NCI-H345 treated with DMSO at 0.1 percent for 48 hours (cell line): Measurements from ENCODE around the gene OR5H14.
"Not testable (repeated sequence)": the region's sequence is repeated elsewhere in the genome, so short reads cannot be mapped to it uniquely, and the experiment has no call there.

Experiments
- DNase-seq: peaks from one replicate; lab custom pipeline; 2025; ENCODE audit not compliant: unreplicated experiment; lab: John Stamatoyannopoulos, UW

Gene OR5H14

GRCh38 chr3:98147179-98147578, at the start of gene OR5H14:
TSS of gene OR5H14 (plus strand) at chr3:98147479. CDS start at chr3:98149386, 1,907 bp downstream.
- DNase-seq, result no peak

- DNase-seq, result no peak
Measured at GRCh38 chr3:98099848-98100247, 47.4 kb upstream of the OR5H14 start.

GRCh38 chr3:98108162-98108561, 39.1 kb upstream of the OR5H14 start:
- no peak for DNase-seq

- DNase-seq, result no peak
Measured at GRCh38 chr3:98109807-98110549, 37.3 kb upstream of the OR5H14 start.

- no peak for DNase-seq
Measured at GRCh38 chr3:98110550-98110908, 36.8 kb upstream of the OR5H14 start.

- no peak for DNase-seq
Measured at GRCh38 chr3:98114264-98114663, 33.0 kb upstream of the OR5H14 start.

- DNase-seq, result no peak
Measured at GRCh38 chr3:98115717-98116116, 31.6 kb upstream of the OR5H14 start.

GRCh38 chr3:98130421-98130820, 16.9 kb upstream of the OR5H14 start, which contains the start of gene OR5H1:
TSS of gene OR5H1 (plus strand) at chr3:98130721. CDS start at chr3:98132698, 1,977 bp downstream.
- DNase-seq, result no peak

GRCh38 chr3:98136631-98137030, 10.6 kb upstream of the OR5H14 start:
- DNase-seq, result no peak

GRCh38 chr3:98137826-98138557, 9.3 kb upstream of the OR5H14 start:
- DNase-seq, result not testable (repeated sequence)

- no peak for DNase-seq
Measured at GRCh38 chr3:98140531-98140930, 6.7 kb upstream of the OR5H14 start.

- no peak for DNase-seq
Measured at GRCh38 chr3:98148751-98149150, 1.5 kb downstream of the OR5H14 start.

GRCh38 chr3:98149456-98149855, 2.2 kb downstream of the OR5H14 start:
- DNase-seq, result not testable (repeated sequence)

GRCh38 chr3:98151241-98151640, 4.0 kb downstream of the OR5H14 start:
- no peak for DNase-seq

GRCh38 chr3:98166396-98166795, 19.1 kb downstream of the OR5H14 start, which contains the start of gene OR5H15:
TSS of gene OR5H15 (plus strand) at chr3:98166696. CDS start at chr3:98168700, 2,004 bp downstream.
- no peak for DNase-seq

GRCh38 chr3:98171071-98171470, 23.8 kb downstream of the OR5H14 start:
- DNase-seq, result no peak

- no peak for DNase-seq
Measured at GRCh38 chr3:98172621-98173020, 25.3 kb downstream of the OR5H14 start.

GRCh38 chr3:98180319-98180890, 33.1 kb downstream of the OR5H14 start:
- DNase-seq, result no peak

- DNase-seq, result no peak
Measured at GRCh38 chr3:98182196-98182595, 34.9 kb downstream of the OR5H14 start.

- no peak for DNase-seq
Measured at GRCh38 chr3:98185180-98185579, 37.9 kb downstream of the OR5H14 start.

- DNase-seq, result no peak
Measured at GRCh38 chr3:98188545-98188944, 41.3 kb downstream of the OR5H14 start.

GRCh38 chr3:98190911-98191310, 43.6 kb downstream of the OR5H14 start:
- DNase-seq, result not testable (repeated sequence)
